Measurements from ENCODE around the gene MYLK.

Gene MYLK

GRCh38 chr3:123819949-123820348 lies 64.2 kb downstream of the MYLK start:
- Histone ChIP-seq H3K9me3 (ENCODE audit: control insufficient read depth, insufficient read depth, low read depth, low read length) (no peaks in the 10 kb centered on the region), H3K4me3 (ENCODE audit: low read depth, low read length) (no peak overlapping the region), H3K27ac (ENCODE audit: low read depth, low read length) (no peak overlapping the region), H3K4me1 (ENCODE audit: control insufficient read depth, insufficient read depth, low read length) (peaks cover 6% of the 10 kb centered on the region), H3K9ac (ENCODE audit: low read length) (no peak overlapping the region), H3K36me3 (ENCODE audit: control insufficient read depth, insufficient read depth, low read length) (no peaks in the 10 kb centered on the region), H3K27me3 (ENCODE audit: control insufficient read depth, insufficient read depth, low read length) (no peaks in the 10 kb centered on the region)

- H3K9ac ChIP-seq (ENCODE audit: low read length), result no peak overlapping the region
- H3K27me3 ChIP-seq (ENCODE audit: control insufficient read depth, insufficient read depth, low read length), result no peaks in the 10 kb centered on the region
- no peaks in the 10 kb centered on the region for H3K36me3 ChIP-seq (ENCODE audit: control insufficient read depth, insufficient read depth, low read length)
- no peak overlapping the region for H3K27ac ChIP-seq (ENCODE audit: low read depth, low read length)
- peaks cover 6% of the 10 kb centered on the region for H3K4me1 ChIP-seq (ENCODE audit: control insufficient read depth, insufficient read depth, low read length)
- no peaks in the 10 kb centered on the region for H3K9me3 ChIP-seq (ENCODE audit: control insufficient read depth, insufficient read depth, low read depth, low read length)
- H3K4me3 ChIP-seq (ENCODE audit: low read depth, low read length), result no peak overlapping the region
Measured at GRCh38 chr3:123818921-123819429, 65.2 kb downstream of the MYLK start.

GRCh38 chr3:123818324-123818920 lies 65.7 kb downstream of the MYLK start:
- no peak overlapping the region for H3K27ac ChIP-seq (ENCODE audit: low read depth, low read length)
- H3K9ac ChIP-seq (ENCODE audit: low read length), result no peak overlapping the region
- H3K4me3 ChIP-seq (ENCODE audit: low read depth, low read length), result no peak overlapping the region
- no peaks in the 10 kb centered on the region for H3K36me3 ChIP-seq (ENCODE audit: control insufficient read depth, insufficient read depth, low read length)
- H3K27me3 ChIP-seq (ENCODE audit: control insufficient read depth, insufficient read depth, low read length), result no peaks in the 10 kb centered on the region
- peaks cover 6% of the 10 kb centered on the region for H3K4me1 ChIP-seq (ENCODE audit: control insufficient read depth, insufficient read depth, low read length)
- no peaks in the 10 kb centered on the region for H3K9me3 ChIP-seq (ENCODE audit: control insufficient read depth, insufficient read depth, low read depth, low read length)

GRCh38 chr3:123817413-123817812 lies 66.7 kb downstream of the MYLK start:
- no peaks in the 10 kb centered on the region for H3K27me3 ChIP-seq (ENCODE audit: control insufficient read depth, insufficient read depth, low read length)
- peaks cover 6% of the 10 kb centered on the region for H3K4me1 ChIP-seq (ENCODE audit: control insufficient read depth, insufficient read depth, low read length)
- H3K4me3 ChIP-seq (ENCODE audit: low read depth, low read length), result no peak overlapping the region
- H3K27ac ChIP-seq (ENCODE audit: low read depth, low read length), result no peak overlapping the region
- H3K36me3 ChIP-seq (ENCODE audit: control insufficient read depth, insufficient read depth, low read length), result no peaks in the 10 kb centered on the region
- H3K9me3 ChIP-seq (ENCODE audit: control insufficient read depth, insufficient read depth, low read depth, low read length), result no peaks in the 10 kb centered on the region
- no peak overlapping the region for H3K9ac ChIP-seq (ENCODE audit: low read length)

GRCh38 chr3:123816673-123817207 lies 67.4 kb downstream of the MYLK start:
- no peaks in the 10 kb centered on the region for H3K9me3 ChIP-seq (ENCODE audit: control insufficient read depth, insufficient read depth, low read depth, low read length)
- H3K4me1 ChIP-seq (ENCODE audit: control insufficient read depth, insufficient read depth, low read length), result peaks cover 6% of the 10 kb centered on the region
- no peaks in the 10 kb centered on the region for H3K27me3 ChIP-seq (ENCODE audit: control insufficient read depth, insufficient read depth, low read length)
- no peak overlapping the region for H3K27ac ChIP-seq (ENCODE audit: low read depth, low read length)
- no peak overlapping the region for H3K9ac ChIP-seq (ENCODE audit: low read length)
- H3K36me3 ChIP-seq (ENCODE audit: control insufficient read depth, insufficient read depth, low read length), result no peaks in the 10 kb centered on the region
- H3K4me3 ChIP-seq (ENCODE audit: low read depth, low read length), result no peak overlapping the region

DNA sequence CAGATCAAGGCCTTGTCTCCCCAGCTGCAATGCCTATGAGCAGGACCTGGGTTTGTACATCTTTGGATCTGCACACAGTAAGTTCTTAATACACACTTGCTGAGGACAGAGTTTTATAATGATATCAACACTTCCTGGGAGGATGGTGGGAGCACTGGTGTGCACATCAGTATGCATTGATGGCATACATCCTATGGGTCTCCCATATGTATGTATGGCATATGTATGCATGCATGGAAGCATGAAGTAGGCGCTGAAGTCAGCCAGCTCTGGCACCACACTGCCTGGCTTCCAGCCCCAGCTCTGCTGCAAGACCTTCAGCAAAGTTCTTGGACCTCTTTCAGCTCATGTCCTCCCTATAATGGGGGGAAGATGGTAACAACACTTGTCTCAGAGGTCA lies 68.2 kb downstream of the MYLK start:
- Histone ChIP-seq H3K4me3 (ENCODE audit: low read depth, low read length) (no peak overlapping the region), H3K27me3 (ENCODE audit: control insufficient read depth, insufficient read depth, low read length) (no peaks in the 10 kb centered on the region), H3K9ac (ENCODE audit: low read length) (no peak overlapping the region), H3K9me3 (ENCODE audit: control insufficient read depth, insufficient read depth, low read depth, low read length) (no peaks in the 10 kb centered on the region), H3K36me3 (ENCODE audit: control insufficient read depth, insufficient read depth, low read length) (no peaks in the 10 kb centered on the region), H3K27ac (ENCODE audit: low read depth, low read length) (no peak overlapping the region), H3K4me1 (ENCODE audit: control insufficient read depth, insufficient read depth, low read length) (peaks cover 6% of the 10 kb centered on the region)

- no peak overlapping the region for H3K9ac ChIP-seq (ENCODE audit: low read length)
- H3K4me3 ChIP-seq (ENCODE audit: low read depth, low read length), result no peak overlapping the region
- H3K4me1 ChIP-seq (ENCODE audit: control insufficient read depth, insufficient read depth, low read length), result peaks cover 2% of the 10 kb centered on the region
- no peak overlapping the region for H3K27ac ChIP-seq (ENCODE audit: low read depth, low read length)
- H3K27me3 ChIP-seq (ENCODE audit: control insufficient read depth, insufficient read depth, low read length), result no peaks in the 10 kb centered on the region
- H3K36me3 ChIP-seq (ENCODE audit: control insufficient read depth, insufficient read depth, low read length), result no peaks in the 10 kb centered on the region
- no peaks in the 10 kb centered on the region for H3K9me3 ChIP-seq (ENCODE audit: control insufficient read depth, insufficient read depth, low read depth, low read length)
Measured at GRCh38 chr3:123813876-123814275, 70.3 kb downstream of the MYLK start.

- H3K9ac ChIP-seq (ENCODE audit: low read length), result no peak overlapping the region
- H3K4me3 ChIP-seq (ENCODE audit: low read depth, low read length), result no peak overlapping the region
- no peaks in the 10 kb centered on the region for H3K36me3 ChIP-seq (ENCODE audit: control insufficient read depth, insufficient read depth, low read length)
- peaks cover 5% of the 10 kb centered on the region; the same call in 1 of the 2 replicates for H3K4me1 ChIP-seq (ENCODE audit: control insufficient read depth, insufficient read depth, low read length)
- H3K9me3 ChIP-seq (ENCODE audit: control insufficient read depth, insufficient read depth, low read depth, low read length), result no peaks in the 10 kb centered on the region
- H3K27ac ChIP-seq (ENCODE audit: low read depth, low read length), result no peak overlapping the region
- no peaks in the 10 kb centered on the region for H3K27me3 ChIP-seq (ENCODE audit: control insufficient read depth, insufficient read depth, low read length)
Measured at GRCh38 chr3:123809597-123809996, 74.5 kb downstream of the MYLK start.

- no peaks in the 10 kb centered on the region for H3K9me3 ChIP-seq (ENCODE audit: control insufficient read depth, insufficient read depth, low read depth, low read length)
- H3K4me1 ChIP-seq (ENCODE audit: control insufficient read depth, insufficient read depth, low read length), result peaks cover 5% of the 10 kb centered on the region; the same call in 1 of the 2 replicates
- no peak overlapping the region for H3K4me3 ChIP-seq (ENCODE audit: low read depth, low read length)
- H3K9ac ChIP-seq (ENCODE audit: low read length), result no peak overlapping the region
- no peaks in the 10 kb centered on the region for H3K36me3 ChIP-seq (ENCODE audit: control insufficient read depth, insufficient read depth, low read length)
- no peaks in the 10 kb centered on the region for H3K27me3 ChIP-seq (ENCODE audit: control insufficient read depth, insufficient read depth, low read length)
- H3K27ac ChIP-seq (ENCODE audit: low read depth, low read length), result no peak overlapping the region
Measured at GRCh38 chr3:123808812-123809211, 75.3 kb downstream of the MYLK start.

- no peaks in the 10 kb centered on the region for H3K36me3 ChIP-seq (ENCODE audit: control insufficient read depth, insufficient read depth, low read length)
- no peaks in the 10 kb centered on the region for H3K27me3 ChIP-seq (ENCODE audit: control insufficient read depth, insufficient read depth, low read length)
- no peak overlapping the region for H3K4me3 ChIP-seq (ENCODE audit: low read depth, low read length)
- H3K9ac ChIP-seq (ENCODE audit: low read length), result no peak overlapping the region
- peaks cover 5% of the 10 kb centered on the region; the same call in 1 of the 2 replicates for H3K4me1 ChIP-seq (ENCODE audit: control insufficient read depth, insufficient read depth, low read length)
- no peak overlapping the region for H3K27ac ChIP-seq (ENCODE audit: low read depth, low read length)
- no peaks in the 10 kb centered on the region for H3K9me3 ChIP-seq (ENCODE audit: control insufficient read depth, insufficient read depth, low read depth, low read length)
Measured at GRCh38 chr3:123807820-123808219, 76.3 kb downstream of the MYLK start.

- no peaks in the 10 kb centered on the region for H3K36me3 ChIP-seq (ENCODE audit: control insufficient read depth, insufficient read depth, low read length)
- H3K4me1 ChIP-seq (ENCODE audit: control insufficient read depth, insufficient read depth, low read length), result peaks cover 5% of the 10 kb centered on the region; the same call in 1 of the 2 replicates
- no peak overlapping the region for H3K4me3 ChIP-seq (ENCODE audit: low read depth, low read length)
- no peak overlapping the region for H3K9ac ChIP-seq (ENCODE audit: low read length)
- no peaks in the 10 kb centered on the region for H3K9me3 ChIP-seq (ENCODE audit: control insufficient read depth, insufficient read depth, low read depth, low read length)
- H3K27me3 ChIP-seq (ENCODE audit: control insufficient read depth, insufficient read depth, low read length), result no peaks in the 10 kb centered on the region
- H3K27ac ChIP-seq (ENCODE audit: low read depth, low read length), result no peak overlapping the region
Measured at GRCh38 chr3:123805504-123805903, 78.6 kb downstream of the MYLK start.
